NCI-H1694 treated with DMSO at 0.1 percent for 48 hours (cell line): Measurements from ENCODE around the gene NXPH3.

Source experiments
- DNase-seq: peaks from one replicate; lab custom pipeline; 2025; lab: John Stamatoyannopoulos, UW

The NXPH3 gene

GRCh38 chr17:49629447-49629846 is 53.8 kb downstream of the NXPH3 start:
- no peak for DNase-seq

GRCh38 chr17:49630113-49630900 is 54.6 kb downstream of the NXPH3 start:
- no peak for DNase-seq

GRCh38 chr17:49631496-49631895 is 55.8 kb downstream of the NXPH3 start:
- DNase-seq, result no peak
